GM06990 (cell line): ENCODE measurements around the gene TUFM.
A peak's percentile ranks its signal among the peaks of the same experiment; 100 is the strongest.
"Not testable (repeated sequence)": the region's sequence is repeated elsewhere in the genome, so short reads cannot be mapped to it uniquely, and the experiment has no call there.

ENCODE experiments used
- DNase-seq: peaks from one replicate; pipeline ENCODE4 v3.0.0-alpha.2; 2011; ENCODE audit not compliant: insufficient read length; ENCODE audit errors: extremely low read depth
- H3K27me3 ChIP-seq: replicated peaks from 2 replicates; pipeline ENCODE4 v1.6.0; 2011; ENCODE audit warnings: low read length; ENCODE audit not compliant: control insufficient read depth, insufficient read depth
- H3K36me3 ChIP-seq: 2 replicates; pipeline ENCODE4 v1.5.1; 2011; ENCODE audit warnings: low read length; ENCODE audit not compliant: control insufficient read depth, insufficient read depth
- H3K4me3 ChIP-seq: replicated peaks from 2 replicates; pipeline ENCODE4 v1.5.1; 2011; ENCODE audit warnings: low read depth, mild to moderate bottlenecking, control low read depth, low read length
- TF ChIP-seq, protein P1 (sequence below): IDR thresholded peaks from 2 replicates; pipeline ENCODE4 v1.5.1; 2011; ENCODE audit warnings: low read length, control low read depth, mild to moderate bottlenecking, inconsistent platforms; ENCODE audit not compliant: insufficient read depth, poor library complexity, severe bottlenecking

TUFM gene

GRCh38 chr16:28846080-28846932 lies at the start of gene TUFM:
Gene TUFM, minus strand, starts transcription at chr16:28846348. Its CDS starts 79 bp downstream, at chr16:28846269.
- H3K4me3 ChIP-seq: peak within 1 kb of the TSS; percentile 99
- TF ChIP-seq, protein P1, sequence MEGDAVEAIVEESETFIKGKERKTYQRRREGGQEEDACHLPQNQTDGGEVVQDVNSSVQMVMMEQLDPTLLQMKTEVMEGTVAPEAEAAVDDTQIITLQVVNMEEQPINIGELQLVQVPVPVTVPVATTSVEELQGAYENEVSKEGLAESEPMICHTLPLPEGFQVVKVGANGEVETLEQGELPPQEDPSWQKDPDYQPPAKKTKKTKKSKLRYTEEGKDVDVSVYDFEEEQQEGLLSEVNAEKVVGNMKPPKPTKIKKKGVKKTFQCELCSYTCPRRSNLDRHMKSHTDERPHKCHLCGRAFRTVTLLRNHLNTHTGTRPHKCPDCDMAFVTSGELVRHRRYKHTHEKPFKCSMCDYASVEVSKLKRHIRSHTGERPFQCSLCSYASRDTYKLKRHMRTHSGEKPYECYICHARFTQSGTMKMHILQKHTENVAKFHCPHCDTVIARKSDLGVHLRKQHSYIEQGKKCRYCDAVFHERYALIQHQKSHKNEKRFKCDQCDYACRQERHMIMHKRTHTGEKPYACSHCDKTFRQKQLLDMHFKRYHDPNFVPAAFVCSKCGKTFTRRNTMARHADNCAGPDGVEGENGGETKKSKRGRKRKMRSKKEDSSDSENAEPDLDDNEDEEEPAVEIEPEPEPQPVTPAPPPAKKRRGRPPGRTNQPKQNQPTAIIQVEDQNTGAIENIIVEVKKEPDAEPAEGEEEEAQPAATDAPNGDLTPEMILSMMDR: peak; percentile 87
- peak; percentile 97 for DNase-seq
- H3K27me3 ChIP-seq: no peaks in the 10 kb centered on the region
- H3K36me3 ChIP-seq: peaks cover 26% of the 10 kb centered on the region

DNA sequence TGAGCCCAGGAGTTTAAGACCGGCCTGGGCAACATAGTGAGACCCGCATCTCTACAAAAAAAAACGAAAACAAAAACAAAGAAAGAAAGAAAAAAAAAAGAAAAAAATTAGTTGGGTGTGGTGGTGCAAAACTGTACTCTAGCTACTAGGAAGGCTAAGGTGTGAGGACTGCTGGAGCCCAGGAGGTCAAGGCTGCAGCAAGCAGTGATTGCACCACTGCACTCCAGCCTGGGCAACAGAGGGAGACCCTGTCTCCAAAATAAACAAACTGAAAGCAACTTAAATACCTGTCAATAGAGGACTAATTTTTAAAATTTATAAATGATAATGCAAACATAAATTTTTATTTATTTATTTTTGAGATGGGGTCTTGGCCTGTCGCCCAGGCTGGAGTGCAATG lies 49.5 kb upstream of the TUFM start:
- H3K36me3 ChIP-seq: peaks cover 3% of the 10 kb centered on the region; the same call in 1 of the 2 replicates

DNA sequence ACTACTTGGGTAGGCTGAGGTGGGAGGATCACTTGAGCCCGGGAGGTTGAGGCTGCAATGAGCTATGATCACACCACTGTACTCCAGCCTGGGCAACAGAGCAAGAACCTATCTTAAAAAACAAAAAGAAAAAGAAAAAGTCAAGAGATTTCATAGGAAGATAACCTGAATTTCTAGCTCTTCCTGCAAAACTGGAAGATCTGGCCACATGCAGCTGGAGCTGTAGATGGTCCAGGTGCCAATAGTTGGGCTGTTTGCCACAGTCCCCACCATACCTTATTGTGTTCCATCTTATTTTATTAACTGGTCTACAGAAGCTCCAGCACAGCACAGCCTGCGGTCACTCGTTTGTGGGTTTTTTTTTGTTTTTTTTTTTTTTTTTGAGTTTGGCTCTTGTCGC lies 47.1 kb upstream of the TUFM start:
- TF ChIP-seq, protein P1: no peak
- DNase-seq: no peak
- no peaks in the 10 kb centered on the region for H3K27me3 ChIP-seq
- H3K4me3 ChIP-seq: no peak overlapping the region
- H3K36me3 ChIP-seq: peaks cover 1% of the 10 kb centered on the region; the same call in 1 of the 2 replicates

More for the DNA sequence above, 49.5 kb upstream of the TUFM start:
- TF ChIP-seq, protein P1: no peak
- Histone ChIP-seq H3K27me3 (no peaks in the 10 kb centered on the region), H3K4me3 (no peak overlapping the region)
- DNase-seq: no peak

- Histone ChIP-seq H3K4me3 (no peak overlapping the region), H3K27me3 (no peaks in the 10 kb centered on the region)
- TF ChIP-seq, protein P1: no peak
Measured at GRCh38 chr16:28891964-28892890, 46.1 kb upstream of the TUFM start.

GRCh38 chr16:28890355-28890754 lies 44.2 kb upstream of the TUFM start:
- H3K27me3 ChIP-seq, DNase-seq, H3K4me3 ChIP-seq, H3K36me3 ChIP-seq: not testable (repeated sequence)

More at GRCh38 chr16:28891964-28892890, 46.1 kb upstream of the TUFM start:
- no peak for DNase-seq
- H3K36me3 ChIP-seq: no peaks in the 10 kb centered on the region; the same call in 1 of the 2 replicates
